ENCODE results near the gene TIMM23B.
"Not testable (repeated sequence)": the region's sequence is repeated elsewhere in the genome, so short reads cannot be mapped to it uniquely, and the experiment has no call there.

TIMM23B gene

GRCh38 chr10:49987207-49987606 is 45.4 kb downstream of the TIMM23B start:
- not testable (repeated sequence) for FAIRE-seq

DNA sequence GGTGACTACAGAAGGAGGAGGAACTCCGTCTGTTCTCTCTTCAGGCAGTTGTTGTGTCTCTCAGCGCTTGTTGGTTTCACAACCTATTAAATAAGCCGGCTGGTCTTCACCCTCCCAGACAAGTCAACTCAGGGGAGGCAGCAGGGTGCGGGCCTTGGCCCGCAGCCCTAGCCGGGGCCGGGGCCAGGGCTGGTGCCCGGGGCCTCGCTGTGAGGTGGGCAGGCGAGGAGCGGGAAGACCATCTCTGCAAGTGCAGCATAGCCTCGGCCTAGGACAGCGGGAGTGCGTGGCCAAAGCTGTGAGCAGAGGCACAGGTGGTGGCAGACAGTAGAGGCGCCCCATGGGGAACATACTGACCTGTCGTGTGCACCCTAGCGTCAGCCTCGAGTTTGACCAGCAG is 46.5 kb downstream of the TIMM23B start, which contains the start of gene AGAP6:
AGAP6 (plus strand) TSS at position 31 of the 400 bp plus-strand sequence; CDS start at position 341, 310 bp downstream.
- not testable (repeated sequence) for FAIRE-seq

GRCh38 chr10:49995321-49995720 is 53.5 kb downstream of the TIMM23B start:
- not testable (repeated sequence) for FAIRE-seq

DNA sequence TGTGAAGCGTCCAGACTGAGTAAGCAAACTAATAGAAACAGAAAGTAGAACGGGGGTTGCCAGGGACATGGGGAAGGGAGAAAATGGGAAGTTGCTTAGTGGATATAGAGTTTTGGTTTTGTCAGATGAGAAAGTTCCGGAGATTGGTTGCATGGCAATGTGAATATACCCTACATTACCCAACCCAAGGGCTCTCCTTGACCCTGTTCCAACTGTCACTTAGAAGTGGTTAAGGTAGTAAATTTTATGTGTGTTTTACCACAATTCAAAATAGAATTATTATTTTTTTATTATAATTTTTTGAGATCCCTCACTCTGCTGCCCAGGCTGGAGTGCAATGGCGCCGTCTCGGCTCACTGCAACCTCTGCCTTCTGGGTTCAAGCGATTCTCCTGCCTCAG is 72.2 kb downstream of the TIMM23B start:
- FAIRE-seq, result not testable (repeated sequence)

DNA sequence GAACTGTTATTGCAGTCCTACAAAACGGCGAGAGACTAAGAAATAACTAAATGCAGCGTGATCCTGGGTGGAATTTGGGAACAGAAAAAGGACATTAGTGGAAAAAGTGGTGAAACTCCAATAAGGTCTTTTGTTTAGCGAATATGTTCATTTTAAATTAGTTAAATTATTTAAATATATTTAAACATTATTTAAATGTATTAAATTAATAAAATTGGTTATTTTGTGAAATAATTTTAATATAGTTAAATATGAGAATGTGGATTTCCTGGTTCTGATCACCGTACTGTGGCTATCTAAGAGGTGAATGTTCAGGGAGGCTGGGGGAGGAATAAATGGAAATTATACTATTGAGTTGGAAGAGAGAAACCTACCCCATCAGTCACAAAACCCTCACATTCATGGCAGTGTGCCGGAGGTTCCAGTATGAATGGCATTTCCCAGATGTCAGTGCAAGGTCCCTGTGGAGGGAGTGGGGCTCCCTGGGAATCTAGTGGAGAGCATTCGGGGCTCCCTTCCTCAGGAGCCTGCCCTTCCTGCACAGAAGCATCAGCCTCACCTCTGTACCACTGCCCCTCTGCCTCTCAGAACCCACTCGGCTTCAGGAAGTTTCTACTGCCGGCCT is 73.9 kb downstream of the TIMM23B start:
- FAIRE-seq, result not testable (repeated sequence)

DNA sequence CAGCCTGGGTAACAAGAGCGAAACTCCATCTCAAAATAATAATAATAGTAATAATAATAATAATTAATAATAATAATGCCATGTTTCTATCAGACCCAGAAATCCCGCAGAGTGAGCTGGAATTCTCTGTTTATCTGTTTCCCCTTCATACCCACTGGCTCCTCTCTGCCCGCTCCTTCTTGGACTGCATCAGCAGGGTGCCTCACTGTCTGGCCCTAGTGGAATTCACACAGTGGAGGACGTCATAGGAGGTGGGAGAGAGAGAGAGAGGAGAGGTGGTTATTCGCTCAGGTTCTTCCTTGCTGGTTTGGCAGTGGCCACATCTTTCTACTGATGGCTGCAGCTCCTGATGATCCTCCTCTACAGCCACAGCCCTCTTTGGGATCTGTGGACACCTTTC is 75.1 kb downstream of the TIMM23B start:
- FAIRE-seq, result not testable (repeated sequence)

GRCh38 chr10:50017646-50018045 is 75.8 kb downstream of the TIMM23B start:
- not testable (repeated sequence) for FAIRE-seq

DNA sequence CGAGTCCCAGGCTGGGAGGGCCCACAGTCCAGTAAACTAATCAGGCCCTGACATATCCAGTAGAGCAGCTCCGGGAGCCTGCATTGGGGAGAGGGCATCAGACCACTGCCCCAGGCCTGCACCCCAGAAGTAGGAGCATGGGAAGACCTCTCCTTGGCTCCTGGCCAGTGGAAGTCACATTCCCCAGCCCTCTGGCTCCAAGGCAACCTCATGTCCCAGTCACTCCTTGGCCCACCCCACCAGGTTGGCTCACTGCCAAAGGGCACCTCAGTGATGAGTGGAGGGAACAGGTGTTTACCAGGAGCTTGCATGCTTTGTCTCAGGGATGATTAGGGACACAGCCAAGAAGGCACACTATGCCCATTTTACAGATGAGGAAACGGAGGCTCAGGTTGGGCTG is 77.4 kb downstream of the TIMM23B start:
- FAIRE-seq, result not testable (repeated sequence)

- FAIRE-seq, result not testable (repeated sequence)
These were observed 78.7 kb downstream of the TIMM23B start for GRCh38 chr10:50020451-50021024.

- FAIRE-seq, result no peak
These were observed 79.8 kb downstream of the TIMM23B start for GRCh38 chr10:50021646-50022045.
